ENCODE measurements around the gene CADPS.

The CADPS gene

DNA sequence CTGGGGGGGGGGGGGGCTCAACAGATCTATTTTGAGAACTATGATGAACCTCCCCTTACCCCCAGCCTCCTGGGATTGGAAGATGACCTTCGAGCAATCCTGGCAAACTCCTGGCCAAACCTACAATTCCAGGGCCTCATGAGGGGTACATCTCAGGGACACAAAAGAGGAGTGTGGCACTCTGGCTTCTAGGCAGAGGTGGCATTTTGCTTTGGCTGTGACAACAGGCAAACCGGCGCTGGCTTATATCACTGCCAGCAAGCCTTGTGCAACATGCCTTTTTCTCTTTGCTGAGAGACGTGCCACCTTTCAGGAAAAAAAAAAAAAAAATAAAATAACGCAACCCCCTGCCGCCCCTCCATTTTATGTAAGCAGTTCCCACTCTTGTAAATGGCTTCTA is 470.1 kb downstream of the CADPS start:
- no peak for DNase-seq

DNA sequence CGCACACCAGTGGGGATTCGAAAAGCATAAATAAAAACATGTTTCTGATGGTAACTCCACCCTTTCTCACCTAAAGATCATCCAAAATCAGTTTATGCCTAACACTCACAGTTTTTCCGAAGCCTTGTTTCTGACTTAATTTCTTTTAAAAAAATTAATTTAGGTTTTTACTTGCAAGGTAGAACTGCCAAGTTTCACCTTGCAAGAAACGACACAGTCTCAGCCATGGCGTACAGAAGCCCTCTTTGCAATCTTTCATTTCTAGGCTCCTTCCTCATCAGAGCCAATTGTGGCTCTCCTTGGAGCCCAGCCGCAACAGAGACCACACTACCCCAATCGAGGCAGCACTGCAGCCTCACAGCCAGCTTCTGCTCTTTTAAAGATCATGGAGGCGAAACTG is 470.9 kb downstream of the CADPS start:
- DNase-seq, result no peak

DNA sequence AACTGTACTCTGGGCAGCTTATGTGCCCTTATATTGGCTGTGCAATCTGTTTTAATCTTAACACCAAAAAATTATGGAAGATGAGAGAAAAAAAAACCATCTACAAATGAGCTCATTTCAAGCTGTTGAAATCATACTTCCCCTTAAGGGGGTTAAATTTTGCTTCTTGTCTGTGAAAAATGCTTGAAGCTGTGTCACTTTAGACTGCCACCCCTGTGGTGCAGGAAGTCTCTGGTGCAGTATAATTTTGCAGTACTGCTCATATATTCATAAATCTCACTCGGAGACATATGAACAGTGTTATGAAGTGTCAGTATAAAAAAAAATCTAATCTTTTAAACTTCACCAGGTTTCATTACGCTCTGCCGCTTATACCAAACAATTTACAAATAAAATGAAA is 471.5 kb downstream of the CADPS start:
- no peak for DNase-seq

DNA sequence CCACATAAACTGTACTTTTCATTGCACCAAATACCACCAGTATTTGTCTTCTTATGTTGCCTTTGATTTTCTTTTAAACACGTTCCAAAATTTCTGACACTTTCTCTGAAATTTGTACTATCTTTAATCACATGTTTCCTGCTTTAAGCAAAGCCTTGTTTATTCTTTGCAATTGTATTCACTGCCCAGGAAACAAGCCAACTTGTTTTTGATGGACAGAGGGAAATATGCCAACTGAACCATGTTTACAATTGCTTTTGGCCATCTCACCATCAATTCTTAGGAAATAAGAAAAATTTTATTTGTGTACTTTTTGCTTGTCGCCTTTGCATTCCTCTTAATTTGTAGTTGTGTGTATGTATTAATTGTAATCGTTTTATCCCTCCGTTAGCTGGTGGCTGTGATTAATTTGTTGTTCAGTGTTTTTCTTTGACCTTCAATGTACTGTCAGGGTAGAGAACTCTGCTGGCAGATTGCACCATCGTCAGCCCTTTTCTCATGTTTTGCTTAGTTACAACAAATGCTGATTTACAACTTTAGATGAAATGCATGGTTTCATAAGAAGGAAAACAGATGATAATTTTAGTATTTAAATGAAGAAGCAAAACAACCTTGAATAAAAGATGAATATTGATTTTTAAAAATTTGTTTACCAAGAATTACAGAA is 482.5 kb downstream of the CADPS start:
- DNase-seq, result no peak

DNA sequence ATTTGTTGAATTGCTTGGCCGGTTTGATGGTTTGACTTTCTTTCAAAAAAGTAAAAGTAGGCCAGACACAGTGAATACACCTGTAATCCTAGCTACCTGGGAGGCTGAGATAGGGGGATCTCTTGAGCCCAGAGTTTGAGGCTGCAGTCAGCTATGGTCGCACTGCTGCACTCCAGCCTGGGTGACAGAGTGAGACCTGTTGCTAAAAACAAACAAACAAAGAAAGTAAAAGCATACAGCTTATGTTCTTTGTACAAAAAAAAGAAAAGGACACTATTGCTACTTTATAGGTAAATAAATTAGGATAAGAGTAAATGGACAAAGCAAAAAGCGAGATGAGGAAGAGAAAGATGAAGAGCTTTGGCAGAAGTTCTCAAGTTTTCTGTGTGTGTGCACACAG is 488.0 kb downstream of the CADPS start:
- no peak for DNase-seq

DNA sequence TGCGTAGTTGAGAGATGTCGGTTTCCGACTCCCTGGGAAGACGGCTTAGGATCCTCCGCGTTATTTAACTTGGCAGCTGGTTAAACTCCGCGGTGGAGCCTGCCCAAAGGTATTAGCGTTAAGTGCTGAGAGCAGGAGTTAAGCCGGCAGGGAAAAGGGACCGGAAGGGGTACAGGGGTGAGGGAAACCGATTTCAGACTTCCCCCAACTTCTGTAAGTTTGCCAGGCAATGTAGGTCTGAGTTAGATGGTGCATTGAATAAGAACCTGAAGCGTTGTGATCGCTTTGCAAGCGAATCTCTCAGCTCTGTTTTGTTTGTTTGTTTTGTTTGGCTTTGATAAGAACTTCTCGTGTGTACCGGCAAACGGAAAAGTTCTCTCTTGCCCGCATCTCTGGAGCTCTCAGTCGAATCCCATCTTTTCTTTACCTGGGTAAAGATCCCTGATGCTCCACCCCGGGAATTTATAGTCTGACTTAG is 495.9 kb downstream of the CADPS start:
- DNase-seq, result no peak

DNA sequence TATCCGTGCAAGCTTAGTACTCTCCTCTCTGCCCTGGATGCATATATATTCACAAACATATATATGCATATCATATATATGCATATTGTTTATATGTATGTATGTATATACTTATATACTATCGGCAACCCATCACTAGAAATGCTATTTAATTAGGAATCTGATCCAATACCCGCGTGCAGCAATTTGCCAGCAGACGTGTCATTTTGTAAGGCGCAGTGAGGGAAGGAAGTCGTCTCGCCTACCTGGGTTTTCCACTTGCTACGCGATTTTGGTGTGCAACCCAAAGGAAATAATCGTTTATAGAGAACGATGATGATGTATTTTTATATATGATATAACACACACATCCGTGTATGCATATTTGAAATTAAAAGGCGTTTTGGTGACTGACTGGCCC is 496.3 kb downstream of the CADPS start:
- no peak for DNase-seq

DNA sequence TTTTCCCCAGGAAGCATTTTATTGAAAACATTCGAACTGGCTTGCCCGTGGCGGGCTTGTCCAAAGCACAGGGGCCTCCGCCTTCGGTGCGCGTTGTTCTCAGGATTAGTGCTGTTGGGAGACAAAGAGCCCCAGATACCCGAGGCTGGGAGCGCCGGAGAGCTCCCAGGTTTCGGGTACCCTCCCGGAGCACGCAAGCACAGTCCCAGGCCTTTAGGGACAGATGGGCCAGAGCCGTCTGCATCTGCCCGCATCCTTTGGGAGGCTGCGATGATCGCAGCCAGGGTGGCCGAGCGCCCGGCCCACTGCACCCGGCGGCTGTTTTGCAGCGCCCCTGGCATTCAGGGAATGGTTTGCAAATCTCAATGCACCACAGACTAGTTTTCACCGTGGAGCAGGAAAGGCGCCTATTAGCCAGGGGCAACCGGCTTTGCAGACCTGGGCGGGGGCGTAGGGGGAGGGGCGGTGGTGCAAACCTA is 496.9 kb downstream of the CADPS start:
- no peak for DNase-seq

DNA sequence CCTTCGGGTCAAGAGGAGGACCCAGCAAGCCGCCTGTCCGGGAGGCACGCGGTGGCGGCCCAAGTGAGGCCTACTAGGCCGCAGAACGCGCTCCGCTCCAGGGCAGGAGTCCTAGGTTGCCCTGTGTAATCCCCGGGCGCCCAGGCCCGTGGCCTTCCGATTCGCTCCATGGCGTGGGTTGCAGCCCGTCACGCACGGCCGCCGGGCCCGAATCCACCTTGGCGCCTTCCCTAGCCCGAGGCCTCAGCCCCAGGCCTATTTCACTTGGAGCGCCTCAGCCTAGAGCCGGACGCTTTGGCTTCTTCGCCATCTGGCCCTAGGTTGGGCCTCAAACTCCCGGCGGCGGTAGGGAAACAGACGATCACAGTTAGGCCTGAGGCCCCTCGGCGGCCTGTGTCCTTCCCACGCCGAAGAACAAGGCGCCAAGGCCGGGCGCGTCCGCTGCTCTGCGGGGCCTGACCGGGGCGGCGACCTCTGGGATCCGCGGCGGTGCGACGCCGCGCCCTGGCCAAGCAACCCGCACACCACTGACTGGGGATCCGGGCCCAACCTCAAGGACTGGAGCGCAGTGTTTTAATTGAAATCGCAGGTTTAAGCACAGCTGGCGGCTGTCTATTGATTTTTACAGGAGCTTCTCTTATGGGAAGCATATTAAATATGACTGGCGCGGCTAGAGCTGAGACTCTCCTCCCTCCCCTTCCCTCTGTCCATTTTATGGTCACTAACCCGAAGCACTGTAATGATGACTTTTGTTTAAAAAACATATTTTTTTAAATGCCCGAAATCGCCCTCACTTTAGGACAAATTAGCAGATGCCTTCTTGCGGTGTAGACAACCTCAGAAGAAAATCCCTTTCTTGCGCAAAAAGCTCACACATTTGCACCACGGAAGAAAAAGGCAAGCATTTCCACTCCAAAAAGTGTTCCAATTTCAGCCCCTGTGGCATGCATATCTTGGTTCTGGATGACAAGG is 498.0 kb downstream of the CADPS start:
- DNase-seq, result no peak

DNA sequence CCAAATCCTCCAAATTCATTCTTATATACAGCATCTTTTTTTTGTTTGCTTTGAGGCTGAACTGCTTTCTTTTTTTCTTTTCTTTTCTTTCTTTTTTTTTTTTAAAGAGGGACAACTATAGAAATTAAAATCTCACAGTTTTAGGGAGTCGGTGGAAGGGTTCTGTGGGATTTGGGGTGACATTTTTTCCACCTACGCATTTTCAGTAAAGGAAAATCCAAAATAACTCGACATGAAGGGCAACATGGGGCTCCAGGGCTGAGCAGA is 498.8 kb downstream of the CADPS start:
- no peak for DNase-seq

DNA sequence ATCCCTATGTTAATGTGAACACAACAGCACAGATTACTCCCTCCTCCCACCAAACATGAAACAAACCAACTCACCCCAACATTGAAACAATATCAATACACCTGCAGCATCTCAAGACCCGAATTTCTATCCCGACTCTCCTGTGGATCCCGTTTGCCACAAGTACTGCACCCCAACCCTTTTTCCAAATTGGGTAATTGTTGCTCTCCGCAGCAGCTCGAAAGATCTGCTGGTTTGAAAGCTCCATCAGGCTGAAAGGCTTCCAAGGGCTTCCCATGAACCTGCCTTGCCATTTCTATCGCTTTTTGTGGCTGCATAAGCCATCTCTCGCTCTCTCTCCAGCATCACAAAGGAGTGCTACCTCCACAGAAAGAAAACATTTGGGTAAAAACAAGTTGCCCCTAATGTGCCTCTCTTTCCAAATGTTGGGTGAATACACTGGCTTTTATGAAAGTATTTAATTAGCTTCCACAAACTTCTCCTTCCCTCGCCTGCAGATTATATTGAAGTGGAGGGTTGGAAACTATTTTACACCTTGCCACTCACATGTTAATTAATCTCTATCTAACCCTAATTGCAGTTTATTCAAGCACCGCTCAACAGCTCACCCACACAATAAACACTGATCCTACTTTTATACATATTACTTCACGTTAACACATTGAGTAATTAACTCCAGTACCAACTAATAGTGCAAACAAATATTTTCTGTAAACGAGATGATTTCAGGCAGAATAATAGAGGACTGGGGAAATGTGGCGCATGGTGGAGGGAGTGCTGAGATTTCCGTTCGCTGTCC is 499.4 kb downstream of the CADPS start:
- DNase-seq, result no peak

DNA sequence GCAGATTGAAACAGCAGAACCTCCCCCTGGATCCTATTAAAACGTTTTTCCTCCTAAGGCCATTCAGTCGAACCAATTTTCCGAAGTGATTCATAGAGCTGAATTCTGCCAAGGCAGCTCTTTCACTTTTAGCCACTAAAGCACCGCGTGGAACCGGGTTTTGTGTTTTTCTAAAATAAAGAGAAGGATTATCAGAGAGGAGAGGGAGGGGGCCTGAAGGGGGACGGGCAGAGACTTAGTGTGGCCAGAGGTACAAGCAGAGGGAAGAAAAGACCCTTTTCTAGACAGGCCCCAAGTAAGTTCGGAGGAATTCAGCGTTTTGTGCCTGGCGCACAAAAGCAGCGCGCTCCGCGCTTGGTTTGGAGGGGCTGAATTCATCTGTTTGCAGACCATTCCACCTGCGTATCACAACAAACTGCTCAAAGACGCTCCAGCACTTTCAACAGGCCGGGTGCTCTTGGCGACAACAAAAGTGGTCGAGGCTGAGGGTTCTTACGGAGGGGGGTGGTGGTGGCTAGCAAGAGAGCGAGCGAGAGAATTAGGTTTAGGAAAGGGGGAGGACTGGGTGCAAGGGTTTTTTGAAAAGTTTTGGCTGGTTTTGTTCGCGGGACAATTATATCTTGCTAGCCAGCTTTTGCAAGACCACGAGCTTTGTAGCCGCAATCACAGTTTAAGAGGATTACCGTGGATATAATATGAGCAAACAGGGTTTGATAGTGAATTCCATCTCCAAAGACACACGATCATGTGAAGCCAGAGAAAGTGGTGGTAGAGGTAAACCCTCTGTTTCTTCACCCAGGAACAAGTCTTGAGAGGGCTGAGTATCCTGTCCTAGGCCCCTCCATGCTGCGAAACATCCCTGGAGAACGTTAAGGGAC is 500.6 kb downstream of the CADPS start:
- DNase-seq, result no peak

DNA sequence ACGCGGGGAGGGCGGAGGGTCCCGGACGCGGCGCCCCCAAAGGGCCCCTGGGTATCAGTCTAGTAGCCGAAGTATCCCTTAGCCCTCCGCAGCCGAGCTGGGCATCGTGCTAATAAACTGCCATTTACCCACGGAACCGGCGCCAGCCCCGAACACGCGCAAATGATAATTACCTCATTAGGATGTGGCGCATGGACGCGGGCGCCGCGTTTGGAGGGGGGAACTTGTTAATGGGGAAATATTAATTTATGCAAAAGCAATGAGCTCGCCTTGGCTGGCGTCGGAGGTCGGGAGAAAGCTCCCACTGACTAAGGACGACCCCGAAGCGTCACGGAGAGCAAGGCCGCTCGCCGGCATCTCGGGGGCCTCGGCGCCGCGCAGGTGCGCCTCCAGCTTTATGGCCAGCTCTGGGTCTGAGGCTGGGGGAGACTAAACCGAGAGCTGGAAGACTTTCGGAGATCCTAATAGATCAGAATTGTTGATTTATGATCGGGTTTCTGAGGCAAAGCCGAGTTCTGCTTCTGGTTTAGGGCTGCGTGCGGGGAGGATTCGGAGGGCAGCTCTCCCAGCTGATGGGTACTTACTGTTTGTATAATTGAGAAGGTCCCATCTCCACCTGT is 501.4 kb downstream of the CADPS start:
- no peak for DNase-seq

DNA sequence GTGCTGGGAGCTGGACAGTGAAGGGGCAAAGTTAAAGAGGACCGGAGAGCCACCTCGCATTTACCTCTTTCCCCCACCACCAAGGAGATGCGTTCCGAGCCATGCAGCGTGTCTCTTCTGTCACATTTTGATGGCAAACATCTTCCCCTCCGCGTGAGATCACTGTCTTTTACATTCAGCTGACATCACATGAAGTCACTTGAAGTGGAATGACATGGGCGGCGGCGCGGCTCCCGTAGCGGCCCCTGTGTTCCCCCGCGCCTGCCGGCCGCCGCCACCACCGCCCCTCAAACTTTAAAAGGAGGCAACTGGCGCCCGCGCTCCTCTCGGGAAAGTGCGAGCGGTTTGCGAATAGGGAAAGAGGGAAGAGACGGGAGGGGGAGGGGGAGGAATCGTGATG is 502.0 kb downstream of the CADPS start, which contains the start of gene FEZF2:
Gene FEZF2, minus strand, starts transcription at position 336 of the 400 bp plus-strand sequence. CDS start 682 bp downstream, outside the sequence.
- DNase-seq, result no peak

DNA sequence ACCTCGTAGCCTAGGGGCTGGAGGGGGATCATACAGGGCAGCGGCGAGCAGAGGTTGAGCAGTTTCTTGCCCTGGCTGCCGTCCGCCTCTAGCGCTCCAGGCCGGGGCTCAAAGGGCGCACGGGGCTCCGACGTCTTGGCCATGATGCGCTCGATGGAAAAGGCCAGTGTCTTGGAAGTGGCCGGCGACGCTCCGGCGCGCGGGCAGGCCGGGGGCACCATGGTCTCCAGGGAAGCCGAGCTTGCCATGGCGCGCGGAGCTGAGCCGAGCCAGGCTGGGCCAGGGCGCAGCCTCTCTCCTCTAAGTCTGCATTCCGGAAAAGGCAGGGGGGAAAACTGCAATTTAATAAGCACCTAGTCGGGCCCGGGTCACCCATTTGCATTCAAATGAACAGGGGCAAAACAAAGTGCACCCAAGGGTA is 502.6 kb downstream of the CADPS start:
- DNase-seq, result no peak

DNA sequence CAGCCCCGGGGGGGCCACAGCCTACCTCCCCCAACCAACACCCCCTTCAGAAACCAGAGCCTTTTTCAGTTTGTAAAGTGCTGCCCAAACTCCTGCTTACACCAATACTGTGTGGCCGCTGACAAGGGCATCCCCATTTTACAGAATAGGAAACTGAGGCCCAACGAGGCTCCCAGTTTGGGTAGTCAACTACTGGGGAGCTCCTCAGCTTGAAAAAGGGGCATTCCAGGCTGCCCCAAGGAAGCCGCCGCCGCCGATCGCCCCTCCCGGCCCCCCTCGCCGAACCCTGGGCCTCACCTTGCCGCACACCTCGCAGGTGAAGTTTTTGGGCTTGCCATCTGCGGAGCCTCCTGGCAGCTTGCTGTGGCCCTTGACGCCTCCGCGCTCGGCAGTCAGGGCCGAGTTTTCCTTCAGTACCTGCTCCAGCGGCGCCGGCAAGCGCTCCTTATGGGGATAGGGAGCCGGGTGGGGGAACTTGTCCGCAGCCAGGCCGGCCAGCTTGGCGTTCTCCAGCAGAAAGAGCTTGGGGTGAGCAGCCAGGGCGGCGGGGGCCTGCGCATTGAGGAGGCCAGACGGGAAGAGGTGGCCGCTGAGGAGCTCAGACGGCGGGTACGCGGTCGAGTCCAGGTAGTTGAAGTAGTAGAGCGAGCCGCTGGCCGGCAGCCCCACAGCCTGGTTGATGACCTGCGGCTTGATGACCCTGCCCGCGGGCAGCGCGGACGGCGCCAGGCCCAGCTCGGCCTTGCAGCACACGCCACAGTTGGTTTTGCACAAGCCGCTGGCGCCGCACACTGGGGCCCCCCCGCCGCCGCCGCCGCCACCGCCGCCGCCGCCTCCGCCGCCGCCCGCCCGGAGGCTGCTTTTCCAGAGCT is 503.3 kb downstream of the CADPS start:
- DNase-seq, result no peak

DNA sequence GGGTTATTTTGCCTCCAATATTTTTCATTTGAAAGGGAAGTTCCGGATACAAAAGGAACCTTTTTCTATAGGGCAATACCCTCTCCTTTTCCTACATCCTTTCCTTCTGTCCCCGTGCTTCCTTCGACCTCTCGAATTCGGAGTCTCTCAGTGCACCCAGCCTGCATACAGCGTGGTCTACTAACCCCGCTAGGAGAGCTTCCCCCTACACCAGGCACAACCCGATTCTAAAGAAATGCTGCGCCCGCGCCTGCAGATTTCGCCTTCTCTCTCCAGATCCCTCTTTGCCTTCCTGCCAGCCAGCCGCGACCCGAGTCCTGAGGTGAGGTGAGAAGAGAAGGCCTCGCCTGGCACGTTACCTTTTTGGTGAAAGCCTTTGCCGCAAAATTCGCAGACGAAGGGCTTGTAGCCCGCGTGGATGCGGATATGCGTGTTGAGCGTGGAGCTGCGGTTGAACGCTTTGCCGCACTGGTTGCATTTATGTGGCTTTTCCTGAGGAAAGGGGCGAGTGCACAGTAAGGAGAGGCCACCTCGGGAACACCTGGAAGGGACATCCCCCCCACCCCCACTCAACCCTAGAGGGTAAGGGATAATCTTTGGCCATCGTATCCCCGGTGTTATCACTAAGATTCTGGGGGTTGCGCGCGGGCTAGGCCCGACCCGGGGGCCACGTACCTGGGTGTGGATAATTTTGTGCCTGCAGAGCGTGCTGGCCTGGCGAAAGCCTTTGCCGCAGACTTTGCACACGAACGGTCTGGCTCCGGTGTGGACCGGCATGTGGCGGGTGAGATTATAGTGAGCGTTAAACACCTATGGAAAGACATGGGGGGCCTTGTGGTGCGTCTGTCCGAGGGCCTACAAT is 504.1 kb downstream of the CADPS start:
- DNase-seq, result no peak

DNA sequence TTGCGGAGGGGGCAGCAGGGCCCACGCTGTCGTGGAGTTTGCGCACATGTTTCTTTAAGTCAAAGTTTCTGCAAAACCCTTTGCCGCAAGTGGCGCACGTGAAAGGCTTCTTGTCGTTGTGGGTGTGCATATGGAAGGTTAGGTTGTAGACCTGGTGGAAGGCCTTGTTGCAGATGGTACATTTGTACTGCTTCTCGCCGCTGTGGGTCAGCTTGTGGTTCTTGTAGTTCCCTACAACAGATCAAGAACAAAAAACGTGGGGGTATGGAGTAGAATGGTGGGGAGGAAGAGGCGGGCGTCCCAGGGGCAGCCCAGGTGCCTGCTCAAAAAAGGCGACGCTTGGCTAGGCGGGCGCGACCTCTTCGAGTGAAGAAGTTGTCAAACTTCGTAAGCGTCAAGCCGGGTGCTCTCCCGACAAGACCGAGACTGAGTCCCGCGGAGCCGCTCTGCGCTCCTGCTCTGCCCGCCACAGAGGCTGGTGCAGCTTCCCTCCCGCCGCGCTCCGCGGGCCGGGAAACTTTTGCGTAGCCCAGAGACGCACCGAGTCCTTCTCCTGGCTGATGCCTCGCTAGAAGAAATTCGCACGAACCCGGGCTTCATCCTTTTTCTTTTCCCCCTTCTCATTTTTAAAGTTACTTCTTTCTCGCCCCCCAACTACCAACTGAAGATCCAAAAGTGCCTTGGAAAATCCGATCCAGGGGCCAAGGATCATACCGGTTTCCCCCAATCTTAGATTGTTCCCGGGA is 504.9 kb downstream of the CADPS start:
- DNase-seq, result no peak

DNA sequence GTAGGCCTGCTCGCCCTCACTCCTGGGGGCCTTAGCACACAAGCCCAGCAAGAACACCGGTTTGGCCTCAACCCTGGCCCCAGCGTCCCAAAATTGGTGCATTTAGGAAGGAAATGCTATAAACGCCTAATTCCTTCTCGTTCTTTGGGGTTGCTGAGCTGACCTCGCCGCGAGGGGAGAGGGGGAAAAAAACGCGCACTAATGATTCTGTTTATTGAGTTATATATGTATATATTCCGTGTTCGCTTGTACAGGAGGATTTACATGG is 505.8 kb downstream of the CADPS start:
- DNase-seq, result no peak

Measured in activated CD4-positive, alpha-beta T cell treated with anti-CD3 and anti-CD28 coated beads for 1 hour (primary cell).